Esophagus squamous epithelium (tissue), 4 donors: ENCODE results near the gene DNTTIP2.

Source experiments
- CTCF ChIP-seq, 6 experiments: fragments of 450-650 bp in 4 of 6; fragments of 200-600 bp in 2 of 6; sonication (generic) in 2 of 6; IDR thresholded peaks; one replicate each; pipeline ENCODE4 v1.5.1; 2016 to 2019; ENCODE audit warnings: antibody characterized with exemption in 6 of 6, mild to moderate bottlenecking in 4 of 6, moderate library complexity in 4 of 6
- POLR2A ChIP-seq, 4 donors: fragments of 450-650 bp; IDR thresholded peaks; one replicate each; pipeline ENCODE4 v1.6.1; 2017; ENCODE audit warnings: antibody characterized with exemption in 4 of 4, mild to moderate bottlenecking in 4 of 4, moderate library complexity in 3 of 4

DNA sequence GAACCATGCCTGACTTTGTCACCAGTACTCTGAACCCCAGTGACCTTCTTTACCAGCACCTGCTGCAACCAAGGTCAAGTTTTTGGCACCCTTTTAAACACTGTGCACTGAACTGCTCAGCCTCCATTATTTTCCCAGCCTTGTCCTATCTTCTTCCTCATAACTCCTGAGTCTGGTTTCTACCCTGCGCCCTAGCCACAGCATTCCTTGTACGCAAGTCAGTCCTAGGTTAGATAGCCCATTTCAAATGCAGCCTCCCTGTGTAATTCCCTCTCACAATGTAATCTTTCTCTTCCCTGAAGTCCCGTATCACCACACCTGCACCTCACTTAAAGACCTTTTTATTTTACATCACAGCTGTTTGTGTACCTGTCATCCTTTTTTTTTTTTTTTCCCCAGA lies 37.2 kb downstream of the DNTTIP2 start:
- TF ChIP-seq CTCF (IDR thresholded peaks at IDR 0.05) (no peak), POLR2A (IDR thresholded peaks at IDR 0.05) (no peak)
